NCI-H524 (cell line): Measurements from ENCODE around the gene CORO2B.

ENCODE experiments used
- DNase-seq, 2 experiments: peaks; one replicate each; lab custom pipeline; 2025; lab: John Stamatoyannopoulos, UW

The CORO2B gene

DNA sequence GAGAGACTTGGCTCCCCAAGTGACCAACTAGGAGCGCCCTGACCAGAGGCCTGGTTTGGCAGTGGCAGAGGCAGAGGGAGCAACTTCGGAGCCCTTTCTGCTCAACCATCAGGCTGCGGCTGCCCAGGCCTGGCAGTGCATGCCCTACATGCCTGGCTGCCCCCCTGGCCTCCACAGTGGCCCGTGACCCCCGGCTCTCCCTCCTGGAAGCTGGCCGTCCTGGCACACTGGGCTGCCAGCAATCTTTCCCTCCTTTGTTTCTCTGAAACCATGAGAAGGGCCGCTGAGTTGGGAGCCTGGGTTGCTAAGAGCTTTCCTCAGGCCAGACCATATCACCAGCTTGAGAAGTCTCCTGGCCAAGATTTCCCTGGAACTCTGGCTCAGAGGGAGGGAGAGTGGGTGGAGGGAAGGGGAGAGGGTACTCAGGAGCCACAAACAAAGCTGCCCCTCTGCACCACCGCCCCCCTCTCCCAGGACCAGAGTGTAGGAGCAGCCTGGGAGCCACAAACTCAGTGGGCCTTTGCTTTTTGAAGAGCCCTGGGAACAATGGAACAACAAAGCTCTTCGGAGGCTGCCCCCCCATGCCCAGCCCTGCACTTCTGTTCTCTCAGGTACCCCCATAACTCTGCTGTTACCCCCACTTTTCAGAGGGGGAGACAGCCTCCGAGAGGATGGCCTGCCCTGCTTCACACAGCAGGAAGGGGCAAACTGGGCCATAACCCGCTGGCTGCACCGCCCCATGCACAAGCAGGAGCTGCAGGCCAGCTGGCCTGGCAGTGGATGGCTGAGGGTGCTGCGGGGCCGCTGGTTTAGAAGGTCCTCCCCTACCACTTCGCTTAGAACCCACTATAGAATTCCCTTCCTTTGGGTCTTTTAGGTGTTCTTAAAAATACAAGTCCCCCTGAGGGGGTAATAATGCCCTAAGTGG lies 11.3 kb downstream of the CORO2B start:
- DNase-seq, result no peak

DNA sequence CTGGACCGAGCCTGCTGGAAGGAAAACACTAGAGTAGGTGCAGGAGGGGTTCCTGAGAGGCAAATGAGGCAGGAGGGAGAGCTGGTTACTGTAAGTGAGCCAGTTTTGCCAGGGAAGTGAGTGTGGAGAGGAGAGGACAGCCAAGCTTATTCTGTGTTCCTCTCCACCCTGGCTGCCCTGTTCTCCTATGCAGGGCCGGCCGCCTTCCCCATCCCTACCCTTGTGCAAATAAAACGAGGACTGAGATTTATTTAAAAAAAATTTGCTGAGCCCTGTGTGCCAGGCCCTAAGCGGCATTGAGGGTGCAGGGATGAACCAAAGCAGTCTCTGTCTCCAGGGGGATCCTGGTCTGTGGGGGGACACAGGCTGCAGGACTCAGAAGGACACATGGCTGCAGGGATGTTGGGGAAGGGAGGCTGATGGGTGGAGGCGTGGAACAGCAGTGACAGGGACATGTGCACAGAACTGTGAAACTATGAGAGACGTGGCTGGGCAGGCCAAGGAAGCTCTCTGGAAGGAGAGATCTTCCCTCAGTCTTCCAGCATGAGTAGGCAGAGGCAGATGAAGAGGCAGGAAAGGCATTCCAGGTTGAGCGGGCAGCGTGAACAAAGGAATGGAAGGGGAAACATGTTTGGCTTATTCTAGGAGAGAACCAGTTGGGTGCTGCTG lies 12.1 kb downstream of the CORO2B start:
- no peak for DNase-seq

DNA sequence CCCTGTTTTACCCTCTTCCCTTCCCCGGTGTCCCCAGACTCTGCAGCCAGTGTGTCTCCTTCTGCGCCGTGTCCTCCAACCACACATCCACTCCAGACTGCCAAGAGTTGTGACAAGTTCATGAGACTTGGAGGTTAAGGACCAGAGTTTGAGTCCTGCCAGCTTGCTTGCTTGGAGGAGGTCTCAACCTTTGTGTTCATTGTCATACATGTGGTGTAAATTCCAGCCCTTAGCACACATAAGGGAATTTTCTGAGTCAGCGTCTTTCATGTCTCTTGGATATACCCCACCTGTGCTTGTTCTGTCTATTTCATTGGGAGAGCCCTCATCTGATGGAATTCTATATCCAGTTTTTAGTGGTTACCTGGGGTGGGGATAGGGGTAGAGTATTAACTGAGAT lies 13.3 kb downstream of the CORO2B start:
- no peak for DNase-seq

DNA sequence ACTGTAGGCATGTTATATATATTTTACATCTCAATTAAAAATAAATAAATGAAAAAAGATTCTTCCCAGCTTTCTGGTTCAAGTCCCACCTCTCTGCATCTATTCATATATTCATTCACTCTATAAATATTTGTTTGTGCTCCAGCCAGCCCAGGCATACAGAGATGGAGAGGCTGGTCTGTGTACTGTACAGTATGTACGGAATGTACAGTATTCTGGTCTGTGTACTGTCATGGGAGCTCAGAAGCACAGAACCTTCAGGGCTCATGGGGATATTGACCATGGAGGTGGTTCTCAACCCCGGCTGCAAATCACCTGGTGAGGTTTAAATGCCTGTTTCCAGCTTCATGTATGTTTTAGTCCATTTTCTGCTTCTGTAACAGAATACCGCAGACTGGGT lies 13.8 kb downstream of the CORO2B start:
- DNase-seq, result no peak

DNA sequence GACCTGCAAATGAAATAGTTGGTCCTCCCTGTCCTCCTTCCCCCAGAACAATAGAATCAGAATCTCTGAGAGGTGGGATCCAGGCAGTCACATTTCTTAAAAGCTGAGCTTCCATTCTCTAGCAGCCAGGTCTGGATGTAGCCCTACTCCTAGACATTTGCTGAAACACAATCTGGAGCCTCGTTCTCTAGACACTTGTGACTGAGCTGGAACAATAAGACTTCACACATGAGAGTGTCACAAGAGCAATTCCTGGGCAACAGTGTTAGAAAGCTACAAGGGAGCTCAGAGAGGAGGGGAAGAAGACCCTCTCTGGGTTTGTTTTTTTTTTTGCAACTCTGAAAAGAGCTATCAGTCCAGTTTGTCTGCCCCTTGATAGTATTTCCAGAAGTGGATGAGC lies 14.5 kb downstream of the CORO2B start:
- peak in 1 of 2 experiments; percentile 42 for DNase-seq

DNA sequence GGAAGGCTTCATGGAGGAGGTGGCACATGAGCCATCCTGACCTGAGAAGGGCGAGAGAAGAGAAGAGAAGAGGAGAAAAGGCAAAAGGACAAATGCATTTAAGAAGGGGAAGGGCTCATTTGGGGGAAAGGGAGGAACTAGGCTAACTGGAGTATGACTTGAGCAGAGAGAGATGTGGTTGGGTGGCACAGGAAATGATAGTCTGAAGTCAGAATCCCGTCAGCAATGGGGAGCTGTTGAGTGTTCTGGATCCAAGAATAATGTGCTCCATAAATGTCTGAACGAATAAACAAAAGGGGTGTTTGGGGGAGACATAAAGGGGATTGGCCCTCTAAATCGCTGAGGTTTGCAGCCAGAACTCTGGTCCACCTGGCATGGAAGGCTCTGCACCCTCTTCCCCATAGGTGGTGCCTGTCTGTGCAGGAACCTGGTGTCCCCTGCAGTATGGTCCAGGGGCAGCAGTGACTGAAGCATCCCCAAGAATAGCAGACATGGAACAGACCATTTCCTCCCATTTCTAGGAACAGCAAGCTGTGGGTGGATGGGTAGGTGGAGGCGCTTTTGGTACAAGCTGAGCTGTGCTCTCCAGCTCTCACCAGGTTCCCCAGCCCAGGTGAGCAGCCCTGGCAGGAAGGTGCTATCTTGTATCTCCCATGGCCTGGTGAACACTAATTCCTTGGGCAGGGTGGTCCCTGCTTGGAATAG lies 15.2 kb downstream of the CORO2B start:
- DNase-seq, result no peak

DNA sequence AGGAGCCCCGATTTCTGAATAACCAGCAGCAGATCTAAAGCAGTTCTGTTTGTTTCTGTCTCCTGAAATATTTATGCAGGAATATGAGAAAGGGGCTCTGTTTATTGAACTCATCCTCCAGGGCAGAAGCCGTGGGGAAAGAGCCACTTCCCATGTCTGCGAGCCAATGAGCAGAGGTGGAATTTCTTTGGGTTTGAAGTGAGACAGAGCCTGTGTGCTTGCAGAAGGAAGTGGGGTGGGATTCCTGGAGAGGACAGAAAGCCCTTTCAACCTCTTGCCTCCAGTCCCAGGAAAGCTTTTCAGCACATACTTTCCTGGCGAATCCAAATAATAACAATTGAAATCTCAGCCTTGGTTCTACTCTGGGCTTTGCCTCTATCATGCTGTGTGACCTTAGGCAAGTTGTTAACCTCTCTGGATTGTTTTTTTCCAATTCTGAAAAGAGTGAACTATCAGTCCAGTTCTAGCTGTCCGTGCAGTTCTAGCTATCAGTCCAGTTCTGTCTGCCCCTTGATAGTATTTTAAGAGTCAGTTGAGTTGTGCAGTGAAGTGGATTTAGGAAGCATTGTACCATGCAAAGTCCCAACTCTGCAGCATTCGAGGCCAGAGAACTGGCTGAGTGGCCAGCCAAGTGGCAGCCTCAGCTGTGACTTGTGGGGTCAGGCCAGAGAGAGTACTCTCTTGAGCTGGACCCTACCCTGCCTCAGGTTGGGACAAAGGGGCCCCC lies 15.9 kb downstream of the CORO2B start:
- no peak for DNase-seq

DNA sequence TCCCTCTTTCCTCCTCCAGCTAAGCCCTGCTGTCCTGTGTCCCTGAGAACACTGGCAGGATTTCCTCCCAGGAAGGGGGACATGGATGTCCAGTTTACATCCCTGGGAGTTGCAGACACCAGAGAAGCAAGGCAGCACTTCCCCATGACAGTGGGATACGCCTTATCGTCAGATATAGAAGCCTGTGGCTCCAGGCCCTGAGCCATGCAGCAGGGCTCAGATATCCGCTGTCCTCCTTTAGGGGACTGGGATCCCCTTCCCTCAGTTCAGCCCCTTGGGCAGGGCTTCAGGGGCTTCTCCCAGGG lies 16.4 kb downstream of the CORO2B start:
- DNase-seq, result no peak

DNA sequence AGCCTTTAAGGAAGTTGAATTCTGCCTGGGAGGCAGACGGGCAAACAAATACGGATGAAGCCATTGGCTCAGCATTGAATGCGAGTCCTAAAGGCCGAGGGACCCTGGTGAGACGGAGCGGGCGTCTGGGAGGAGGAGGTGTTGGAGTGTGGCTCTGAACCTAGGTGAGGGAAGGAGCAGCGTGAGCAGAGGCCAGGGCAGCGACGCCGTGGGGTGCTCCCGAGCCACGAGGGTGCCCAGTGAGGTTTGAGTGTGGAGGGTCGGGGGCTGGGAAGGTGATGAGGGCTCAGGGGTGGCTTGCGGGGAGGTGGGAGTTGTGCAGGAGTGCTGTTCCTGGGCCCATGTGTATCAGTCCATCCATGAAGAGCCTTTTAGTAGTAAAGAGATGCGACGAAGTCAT lies 17.0 kb downstream of the CORO2B start:
- no peak for DNase-seq

DNA sequence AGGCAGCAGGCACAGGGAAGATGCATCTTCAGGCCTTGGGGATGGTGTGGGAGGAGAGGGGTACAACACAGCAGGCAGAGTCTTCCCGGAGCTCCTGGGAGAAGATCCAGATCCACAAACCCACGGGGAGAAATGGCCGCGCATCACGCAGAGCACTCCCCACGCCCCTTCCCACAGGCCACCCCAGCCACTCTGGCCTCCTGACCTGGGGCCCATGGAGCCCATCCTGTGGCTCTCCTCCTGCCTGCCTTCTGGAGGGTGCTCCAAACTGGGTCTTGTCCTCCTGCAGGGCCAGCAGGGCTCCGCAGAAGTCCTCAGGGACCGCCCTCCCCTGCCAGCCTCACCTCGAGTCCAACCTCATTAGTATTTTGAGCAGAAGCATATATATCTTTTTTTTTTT lies 17.9 kb downstream of the CORO2B start:
- DNase-seq, result no peak

DNA sequence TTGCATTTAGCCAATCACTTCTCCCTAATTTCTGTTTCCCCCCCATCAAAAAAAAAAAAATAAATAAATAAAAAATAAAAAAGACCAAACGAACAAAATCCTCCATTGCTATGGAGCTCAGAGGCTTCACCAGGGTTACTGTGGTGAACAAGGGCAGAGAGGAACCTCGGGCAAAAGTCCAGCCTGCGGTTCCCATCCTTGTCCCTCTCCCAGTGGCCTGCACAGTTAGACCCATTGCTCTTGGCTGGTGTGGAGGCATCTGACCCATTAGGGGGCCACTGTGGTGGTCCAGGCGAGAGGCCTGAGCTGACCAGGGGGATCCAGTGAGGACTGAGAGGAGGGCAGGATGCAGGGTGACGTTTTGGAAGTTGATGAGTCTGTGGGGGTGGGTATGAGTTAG lies 18.8 kb downstream of the CORO2B start:
- DNase-seq, result no peak

DNA sequence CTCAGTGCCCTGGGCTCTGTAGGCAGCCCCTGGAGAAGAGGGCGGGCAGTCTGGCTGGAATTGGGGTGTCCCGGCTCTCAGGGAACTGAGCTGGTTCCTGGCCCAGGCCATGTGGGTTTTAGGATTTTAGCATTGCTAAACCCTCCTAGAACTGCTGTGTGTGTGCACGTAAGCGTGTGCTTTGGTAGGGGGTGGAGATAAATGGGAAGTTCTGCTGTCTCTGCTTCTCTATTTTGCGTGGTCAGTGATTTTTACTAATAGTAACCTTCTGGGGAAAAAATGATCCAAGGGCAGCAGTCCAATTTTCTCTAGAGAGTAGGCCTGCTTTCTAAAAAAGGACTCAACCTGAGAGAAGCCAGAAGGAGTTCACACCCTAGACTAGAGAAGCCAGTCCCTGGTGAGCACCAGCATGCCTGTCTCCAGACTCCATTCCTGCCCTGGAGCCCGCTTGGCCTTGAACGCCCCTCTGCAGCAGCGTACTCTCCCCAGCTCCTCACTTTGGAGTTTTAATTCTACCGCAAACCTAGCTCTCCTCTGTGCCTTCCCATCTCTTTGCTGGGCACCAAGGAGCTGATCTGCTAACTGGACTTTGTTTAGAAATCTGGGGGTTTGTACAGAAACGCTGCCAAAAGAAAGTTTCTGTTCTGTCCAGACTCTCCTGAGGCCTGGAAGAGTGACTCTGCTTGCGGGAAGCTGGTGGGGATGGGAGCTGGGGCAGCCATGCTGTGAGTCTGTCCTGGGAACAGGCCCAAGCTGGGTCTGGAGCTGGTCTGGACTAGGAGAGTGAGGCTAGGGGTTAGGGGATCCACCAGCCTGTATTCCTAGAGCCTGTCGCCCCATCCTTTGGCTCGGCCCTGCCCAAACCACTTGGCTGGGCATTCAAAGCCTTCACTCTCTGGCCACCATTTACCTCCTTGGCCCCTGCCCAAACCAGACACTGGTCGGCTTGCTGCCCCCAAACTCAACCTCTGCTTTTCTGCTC lies 19.7 kb downstream of the CORO2B start:
- no peak for DNase-seq

DNA sequence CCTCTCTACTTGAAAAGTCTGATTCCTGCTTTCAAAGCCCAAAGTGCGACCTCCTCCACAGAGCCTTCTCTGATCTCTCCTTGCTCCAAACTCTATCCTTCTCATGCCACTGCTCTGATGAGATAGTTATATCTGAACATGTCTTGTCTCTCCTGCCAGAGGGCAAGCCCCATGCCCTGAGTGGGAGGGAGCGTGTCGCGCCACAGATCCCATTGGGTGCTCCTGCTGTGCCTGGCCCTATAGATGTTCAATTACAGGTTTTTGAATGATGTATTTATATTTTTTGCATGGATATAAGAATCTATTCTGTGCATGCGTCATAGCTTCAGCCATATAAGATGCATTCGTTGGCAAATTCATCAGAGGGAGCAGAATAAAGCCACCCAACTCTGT lies 20.4 kb downstream of the CORO2B start:
- DNase-seq, result no peak

DNA sequence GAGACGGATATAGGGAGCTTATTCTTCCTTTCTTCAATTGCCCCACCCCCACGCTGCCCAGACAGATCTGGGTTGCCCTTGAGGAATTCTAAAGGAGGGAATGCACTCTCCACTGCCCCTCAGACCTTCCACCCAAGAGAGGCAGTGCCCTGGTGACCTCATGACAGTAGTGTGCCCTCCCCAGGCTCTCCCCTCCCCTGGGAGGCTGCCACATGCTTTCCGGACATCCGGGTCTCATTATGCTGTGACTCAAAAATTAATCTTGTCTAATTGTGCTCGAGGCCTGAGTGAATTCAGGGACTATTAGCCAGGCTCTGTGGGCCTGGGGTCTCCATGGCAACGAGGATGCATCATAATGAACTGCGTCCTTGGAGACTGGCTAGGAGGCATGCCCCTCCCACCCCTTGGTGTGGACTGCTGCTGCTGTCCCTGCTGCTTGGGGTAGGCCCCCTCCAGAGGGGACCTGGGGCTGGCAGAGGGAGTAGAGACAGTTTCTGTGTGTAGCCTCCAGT lies 20.8 kb downstream of the CORO2B start:
- DNase-seq, result peak; percentile 97

DNA sequence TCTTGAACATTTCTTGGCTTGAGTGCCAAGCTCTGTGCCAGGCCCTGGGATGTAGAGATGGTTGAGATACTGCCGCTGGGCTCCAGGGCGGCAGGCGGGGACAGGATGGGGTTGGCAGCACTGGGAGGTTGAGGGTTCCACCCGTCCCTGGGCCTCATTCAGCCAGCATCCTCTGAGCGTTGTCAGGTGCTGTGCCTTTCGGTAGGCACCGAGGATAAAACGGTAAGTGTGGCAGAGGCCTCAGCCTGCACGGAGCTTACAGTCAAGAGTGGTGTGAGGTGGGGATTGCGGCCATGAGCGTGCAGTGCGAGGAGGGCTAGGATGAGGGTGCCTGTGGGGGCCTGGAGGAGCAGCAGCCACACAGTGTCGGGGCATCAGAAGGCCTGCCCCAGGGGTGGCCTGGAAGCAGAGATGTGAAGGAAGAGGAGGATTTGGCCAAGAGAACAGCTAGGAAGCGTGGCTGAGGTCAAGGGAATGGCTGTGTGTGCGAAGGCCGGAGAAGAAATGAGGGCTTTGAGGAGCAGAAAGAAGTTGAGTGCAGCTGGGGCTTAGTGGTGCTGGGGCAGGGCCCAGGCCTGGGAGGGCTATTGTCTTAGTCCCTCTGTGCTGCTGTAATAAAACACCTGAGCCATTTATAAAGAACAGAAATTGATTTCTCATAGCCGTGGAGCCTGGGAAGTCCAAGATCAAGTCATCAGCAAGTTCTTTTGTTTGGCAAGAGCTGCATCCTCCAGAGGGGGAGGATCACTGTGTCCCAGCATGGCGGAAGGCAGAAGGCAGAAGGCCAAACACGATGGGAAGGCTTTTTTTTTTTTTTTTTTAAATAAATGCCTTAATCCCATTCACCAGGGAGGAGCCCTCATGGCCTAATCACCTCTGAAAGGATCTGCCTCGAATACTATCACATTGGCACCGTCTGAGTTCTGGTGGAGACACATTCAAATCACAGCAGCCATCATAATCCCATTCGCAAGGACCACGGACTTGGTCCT lies 22.7 kb downstream of the CORO2B start:
- peak; percentile 82 to 89 for DNase-seq

DNA sequence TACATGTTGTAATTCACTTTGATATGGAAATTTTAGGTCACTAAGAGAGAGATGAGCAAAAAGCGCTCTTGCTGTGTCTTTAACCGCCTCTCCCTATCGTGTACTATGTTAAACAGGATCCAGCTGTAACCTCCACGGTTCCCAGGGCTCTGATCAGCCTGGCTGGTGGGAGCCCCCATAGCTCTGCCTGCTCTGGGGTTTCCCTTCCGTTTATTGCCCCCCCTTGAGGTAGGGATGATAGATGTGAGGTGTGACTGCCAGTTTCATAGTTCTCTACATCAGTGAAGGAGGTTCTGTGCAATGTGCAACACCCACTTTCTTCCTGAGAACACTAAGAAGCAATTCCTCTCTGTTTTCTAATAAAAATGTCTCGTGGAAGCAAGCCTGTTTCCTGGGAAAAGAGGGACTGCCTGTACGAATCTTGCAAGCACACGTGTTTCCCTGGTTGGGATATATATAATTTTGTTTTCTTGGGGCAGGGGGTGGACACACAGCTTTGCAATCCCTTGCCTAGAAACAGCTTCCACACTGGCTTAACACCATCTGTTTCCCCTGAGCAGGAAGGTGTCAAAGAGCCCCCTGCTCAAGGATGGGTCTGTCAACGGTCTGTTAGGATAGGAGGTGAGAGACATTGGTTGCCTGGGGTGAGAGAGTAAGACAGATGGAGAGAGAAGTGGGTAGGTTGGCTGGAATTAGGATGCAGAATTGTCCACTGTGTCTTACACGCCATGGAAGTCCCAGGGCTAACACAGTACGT lies 23.8 kb downstream of the CORO2B start:
- peak; percentile 88 to 96 for DNase-seq

DNA sequence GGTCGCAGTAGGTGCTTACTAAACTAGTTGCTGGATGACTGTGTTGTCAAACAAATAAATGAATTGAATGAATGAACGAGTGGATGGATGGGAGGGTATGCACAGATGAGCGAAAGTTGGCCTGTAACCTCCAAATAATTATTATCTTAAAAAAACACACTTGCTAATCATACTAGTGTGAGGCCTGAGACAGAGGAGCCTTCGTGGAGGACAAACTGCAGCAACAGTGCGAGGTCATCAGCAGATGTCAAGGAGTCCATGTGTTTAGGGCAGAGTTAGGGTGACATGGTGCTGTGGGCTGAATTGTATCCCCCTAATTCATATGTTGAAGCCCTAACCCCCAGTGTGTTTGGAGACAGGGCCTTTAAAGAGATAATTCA lies 24.4 kb downstream of the CORO2B start:
- no peak for DNase-seq

DNA sequence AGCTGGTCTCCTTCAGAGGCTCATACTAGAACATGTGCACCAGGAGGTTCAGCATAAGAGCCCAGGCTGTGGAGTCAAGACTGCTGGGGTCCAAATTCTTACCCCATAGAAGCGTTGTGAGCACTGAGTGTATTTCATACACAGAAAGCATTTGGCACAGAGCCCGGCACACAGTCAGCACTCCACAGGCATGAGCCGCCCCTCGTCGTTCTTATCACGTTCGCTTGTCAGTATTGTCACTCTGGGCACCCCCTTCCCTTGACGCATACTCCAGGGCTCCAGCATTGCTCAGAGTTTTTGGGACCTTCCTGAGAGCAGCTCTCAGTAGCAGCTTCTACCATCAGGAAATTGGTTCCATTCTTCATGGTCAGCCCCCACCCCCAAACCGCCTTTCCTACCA lies 25.2 kb downstream of the CORO2B start:
- no peak for DNase-seq
